HepG2 (cell line): ENCODE data around the gene MEAF6.
"Not testable (repeated sequence)": the region's sequence is repeated elsewhere in the genome, so short reads cannot be mapped to it uniquely, and the experiment has no call there.

Source experiments
- JUND ChIP-seq: sonication (generic); formaldehyde crosslinking; IDR thresholded peaks from 2 replicates; pipeline ENCODE4 v1.8.0; 2022; ENCODE audit warnings: mild to moderate bottlenecking, missing genetic modification reagents
- TBP ChIP-seq: sonication (generic); formaldehyde crosslinking; IDR thresholded peaks from 2 replicates; pipeline ENCODE4 v1.5.0; 2020; ENCODE audit warnings: missing genetic modification reagents
- ZSCAN20 ChIP-seq: sonication (generic); formaldehyde crosslinking; IDR thresholded peaks from 2 replicates; pipeline ENCODE4 v1.4.0; 2020; ENCODE audit warnings: missing genetic modification reagents, mild to moderate bottlenecking, borderline replicate concordance
- TF ChIP-seq, protein P1 (sequence below): sonication (generic); formaldehyde crosslinking; IDR thresholded peaks from 2 replicates; pipeline ENCODE4 v1.8.1; 2022; ENCODE audit warnings: low read depth, mild to moderate bottlenecking, missing genetic modification reagents

DNA sequence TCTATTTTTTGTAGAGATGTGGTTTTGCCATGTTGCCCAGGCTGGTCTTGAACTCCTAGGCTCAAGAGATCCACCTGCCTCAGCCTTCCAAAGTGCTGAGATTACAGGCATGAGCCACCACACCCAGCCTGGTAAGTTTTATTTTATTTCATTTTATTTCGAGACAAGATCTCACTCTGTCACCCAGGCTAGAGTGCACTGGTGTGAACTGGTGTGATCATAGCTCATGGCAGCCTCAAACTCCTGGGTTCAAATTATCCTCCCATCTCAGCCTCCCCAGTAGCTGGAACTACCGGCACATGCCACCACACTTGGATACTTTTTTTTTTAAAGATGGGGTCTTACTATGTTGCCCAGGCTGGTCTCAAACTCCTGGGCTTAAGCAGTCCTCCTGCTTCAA, 11.8 kb downstream of the MEAF6 start:
- not testable (repeated sequence) for TF ChIP-seq ZSCAN20, JUND, TBP (CRISPR knock-in tag)
- TF ChIP-seq, protein P1, sequence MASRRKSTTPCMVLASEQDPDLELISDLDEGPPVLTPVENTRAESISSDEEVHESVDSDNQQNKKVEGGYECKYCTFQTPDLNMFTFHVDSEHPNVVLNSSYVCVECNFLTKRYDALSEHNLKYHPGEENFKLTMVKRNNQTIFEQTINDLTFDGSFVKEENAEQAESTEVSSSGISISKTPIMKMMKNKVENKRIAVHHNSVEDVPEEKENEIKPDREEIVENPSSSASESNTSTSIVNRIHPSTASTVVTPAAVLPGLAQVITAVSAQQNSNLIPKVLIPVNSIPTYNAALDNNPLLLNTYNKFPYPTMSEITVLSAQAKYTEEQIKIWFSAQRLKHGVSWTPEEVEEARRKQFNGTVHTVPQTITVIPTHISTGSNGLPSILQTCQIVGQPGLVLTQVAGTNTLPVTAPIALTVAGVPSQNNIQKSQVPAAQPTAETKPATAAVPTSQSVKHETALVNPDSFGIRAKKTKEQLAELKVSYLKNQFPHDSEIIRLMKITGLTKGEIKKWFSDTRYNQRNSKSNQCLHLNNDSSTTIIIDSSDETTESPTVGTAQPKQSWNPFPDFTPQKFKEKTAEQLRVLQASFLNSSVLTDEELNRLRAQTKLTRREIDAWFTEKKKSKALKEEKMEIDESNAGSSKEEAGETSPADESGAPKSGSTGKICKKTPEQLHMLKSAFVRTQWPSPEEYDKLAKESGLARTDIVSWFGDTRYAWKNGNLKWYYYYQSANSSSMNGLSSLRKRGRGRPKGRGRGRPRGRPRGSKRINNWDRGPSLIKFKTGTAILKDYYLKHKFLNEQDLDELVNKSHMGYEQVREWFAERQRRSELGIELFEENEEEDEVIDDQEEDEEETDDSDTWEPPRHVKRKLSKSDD (CRISPR knock-in tag) = not testable (repeated sequence)
